ENCODE results near the gene ARFRP1. TPM values are rescaled to one million over a fixed set of nuclear protein-coding genes. Genes with fewer than 3 reads are reported as not detected.
A peak's percentile ranks its signal among the peaks of the same experiment; 100 is the strongest.

The ARFRP1 gene
- total RNA-seq, 1 experiment from 2014 or later = 42.7 TPM

- no peaks in the 10 kb centered on the region; the same call in 1 of the 2 replicates for H3K4me1 ChIP-seq (ENCODE audit: insufficient read depth, low read length)
- H3K9me3 ChIP-seq (ENCODE audit: control insufficient read depth, low read depth, low read length) = no peaks in the 10 kb centered on the region
- Mint-ChIP-seq H3K4me1 (peaks cover 14 to 22% of the 10 kb centered on the region in 2 experiments), H3K4me3 (no peak overlapping the region), H3K27me3 (ENCODE audit: low read depth) (no peaks in the 10 kb centered on the region), H3K36me3 (ENCODE audit: insufficient read depth in 1 of 3, low read depth in 3 of 3) (peaks cover 0 to 11% (median 2%) of the 10 kb centered on the region in 3 experiments; a peak in 5 of 7 replicates), H3K27ac (peak overlapping the region in 1 of 3 experiments; percentile 55; a peak in 1 of 7 replicates), H3K9me3 (no peaks in the 10 kb centered on the region)
- DNase-seq = peak; percentile 18
- H3K4me2 ChIP-seq (ENCODE audit: insufficient read depth, insufficient read length, low read length) = no peak overlapping the region
- no peak overlapping the region for H2BK5ac ChIP-seq (ENCODE audit: insufficient read length, low read length)
- H2AK5ac ChIP-seq (ENCODE audit: insufficient read length, low read length) = no peak overlapping the region
- no peak overlapping the region for H4K8ac ChIP-seq (replicated peaks; ENCODE audit: insufficient read length, low read depth, low read length)
- no peak overlapping the region for H3K9ac ChIP-seq (ENCODE audit: extremely low read depth, insufficient read length, low read length)
- H4K5ac ChIP-seq (ENCODE audit: insufficient read length, low read depth, low read length) = no peak overlapping the region
- H2BK20ac ChIP-seq (ENCODE audit: low read depth, low read length, poor library complexity, severe bottlenecking) = no peak overlapping the region
- no peak overlapping the region for H3T11ph ChIP-seq (ENCODE audit: low read length)
- no peaks in the 10 kb centered on the region for H4K20me1 ChIP-seq (ENCODE audit: control insufficient read depth, insufficient read depth, insufficient read length)
- no peak overlapping the region for H2BK120ac ChIP-seq (ENCODE audit: low read depth, low read length, poor library complexity, severe bottlenecking)
- H4K91ac ChIP-seq (ENCODE audit: insufficient read length, low read depth, low read length) = no peak overlapping the region
- no peaks in the 10 kb centered on the region for H3K23me2 ChIP-seq (ENCODE audit: insufficient read length, low read depth, low read length, poor library complexity, severe bottlenecking)
- no CpG with 5 or more reads among the region's 18 CpGs for WGBS (ENCODE audit: extremely low coverage, insufficient read length, low lambda C conversion rate)
- H3K27me3 ChIP-seq (ENCODE audit: insufficient read depth, low read length) = no peaks in the 10 kb centered on the region
- TF ChIP-seq CTCF (conservative IDR thresholded peaks at IDR 0.05) = no peak
- no peak overlapping the region for H3K14ac ChIP-seq (ENCODE audit: insufficient read depth, low read length)
- H3K56ac ChIP-seq (ENCODE audit: insufficient read length, low read depth, low read length) = no peak overlapping the region
- no peaks in the 10 kb centered on the region for H3K79me1 ChIP-seq (ENCODE audit: insufficient read depth, low read depth, low read length, poor library complexity, severe bottlenecking)
- H2BK15ac ChIP-seq (ENCODE audit: low read depth, low read length) = no peak overlapping the region
- no peak overlapping the region for H2AFZ ChIP-seq (ENCODE audit: low read length)
- H3K18ac ChIP-seq (ENCODE audit: insufficient read length, low read depth, low read length) = no peak overlapping the region
- no peak overlapping the region for H3K23ac ChIP-seq (ENCODE audit: insufficient read length, low read depth, low read length)
- H2BK12ac ChIP-seq (ENCODE audit: insufficient read length, low read depth, low read length) = no peak overlapping the region
- no peak overlapping the region for H3K27ac ChIP-seq (ENCODE audit: insufficient read length, low read depth, low read length)
- no peaks in the 10 kb centered on the region for H3K79me2 ChIP-seq (ENCODE audit: insufficient read depth, low read length)
- H3K4ac ChIP-seq (ENCODE audit: low read depth, low read length) = no peak overlapping the region
These were observed 48.3 kb upstream of the ARFRP1 start for GRCh38 chr20:63755933-63756647.
